AG09309 (cell line): ENCODE measurements around the gene NMNAT3.

Experiments used
- DNase-seq: peaks from one replicate; pipeline ENCODE4 v3.0.0-alpha.2; 2010; ENCODE audit warnings: low read depth
- H3K4me3 ChIP-seq: 2 replicates; pipeline ENCODE4 v1.5.1; 2011; ENCODE audit warnings: mild to moderate bottlenecking, low read depth, low read length, moderate library complexity; ENCODE audit not compliant: control insufficient read depth
- CTCF ChIP-seq: IDR thresholded peaks from 2 replicates; pipeline ENCODE4 v1.5.1; 2011; ENCODE audit warnings: mild to moderate bottlenecking, low read depth, low read length, inconsistent platforms; ENCODE audit not compliant: insufficient read depth, control insufficient read depth; ENCODE audit errors: missing control alignments

Gene NMNAT3

GRCh38 chr3:139671863-139672646 lies 5.7 kb downstream of the NMNAT3 start:
- no peak overlapping the region for H3K4me3 ChIP-seq
- TF ChIP-seq CTCF = no peak
- DNase-seq = no peak

GRCh38 chr3:139671107-139671506 lies 6.7 kb downstream of the NMNAT3 start:
- no peak for DNase-seq
- no peak overlapping the region for H3K4me3 ChIP-seq
- TF ChIP-seq CTCF = no peak

- DNase-seq = no peak
- no peak overlapping the region for H3K4me3 ChIP-seq
- no peak for TF ChIP-seq CTCF
Observed at GRCh38 chr3:139670196-139670595, 7.6 kb downstream of the NMNAT3 start.

GRCh38 chr3:139668332-139668731 lies 9.4 kb downstream of the NMNAT3 start:
- DNase-seq = no peak
- TF ChIP-seq CTCF = no peak
- no peak overlapping the region for H3K4me3 ChIP-seq

GRCh38 chr3:139664958-139665357 lies 12.8 kb downstream of the NMNAT3 start:
- no peak for TF ChIP-seq CTCF
- no peak overlapping the region for H3K4me3 ChIP-seq
- DNase-seq = no peak

- DNase-seq = no peak
- no peak overlapping the region for H3K4me3 ChIP-seq
- TF ChIP-seq CTCF = no peak
Observed at GRCh38 chr3:139660269-139660668, 17.5 kb downstream of the NMNAT3 start.
